GM19238 (cell line): ENCODE measurements around the gene PNMA1.

Source experiments
- DNase-seq: peaks from one replicate; pipeline ENCODE4 v3.0.0; 2011; ENCODE audit warnings: low spot score; ENCODE audit not compliant: insufficient read length

The PNMA1 gene

DNA sequence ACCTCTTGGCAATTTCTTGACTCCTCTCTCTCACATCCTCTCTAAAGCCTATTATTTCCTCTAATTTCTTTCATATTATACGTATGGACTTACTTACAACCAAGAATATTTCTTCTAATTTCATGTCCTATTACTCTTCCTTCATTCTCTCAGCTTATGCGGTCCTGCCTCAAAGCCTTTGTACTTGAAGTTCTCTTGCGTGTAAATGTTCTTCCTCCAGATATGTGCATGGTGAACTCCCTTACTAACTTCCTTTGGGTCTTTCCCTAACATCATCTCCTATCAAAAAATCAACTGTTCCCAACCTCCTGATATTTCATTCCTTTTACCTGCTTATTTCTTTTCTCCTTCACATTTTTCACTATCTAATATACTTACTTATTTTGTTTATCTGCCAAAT is 46.3 kb downstream of the PNMA1 start:
- no peak for DNase-seq

GRCh38 chr14:73666583-73666982 is 47.6 kb downstream of the PNMA1 start:
- DNase-seq, result no peak

DNA sequence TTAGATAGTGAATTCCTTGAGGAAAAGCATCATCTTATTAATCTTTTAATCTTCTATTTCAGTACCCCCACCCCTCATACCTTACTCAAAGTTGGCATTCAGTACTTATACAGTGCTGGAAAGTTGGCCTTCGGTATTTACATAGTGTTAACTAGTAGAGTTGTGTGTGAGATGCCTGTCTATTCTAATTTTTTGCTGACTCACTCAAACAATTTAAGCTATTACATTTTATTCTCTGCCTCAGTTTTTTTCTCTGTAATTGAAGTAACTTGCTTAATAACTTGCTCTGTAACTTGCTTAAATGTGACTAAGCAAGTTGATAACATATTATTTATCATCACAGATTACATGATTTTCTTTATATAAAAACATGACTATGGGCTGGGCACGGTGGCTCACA is 49.1 kb downstream of the PNMA1 start:
- DNase-seq, result no peak

DNA sequence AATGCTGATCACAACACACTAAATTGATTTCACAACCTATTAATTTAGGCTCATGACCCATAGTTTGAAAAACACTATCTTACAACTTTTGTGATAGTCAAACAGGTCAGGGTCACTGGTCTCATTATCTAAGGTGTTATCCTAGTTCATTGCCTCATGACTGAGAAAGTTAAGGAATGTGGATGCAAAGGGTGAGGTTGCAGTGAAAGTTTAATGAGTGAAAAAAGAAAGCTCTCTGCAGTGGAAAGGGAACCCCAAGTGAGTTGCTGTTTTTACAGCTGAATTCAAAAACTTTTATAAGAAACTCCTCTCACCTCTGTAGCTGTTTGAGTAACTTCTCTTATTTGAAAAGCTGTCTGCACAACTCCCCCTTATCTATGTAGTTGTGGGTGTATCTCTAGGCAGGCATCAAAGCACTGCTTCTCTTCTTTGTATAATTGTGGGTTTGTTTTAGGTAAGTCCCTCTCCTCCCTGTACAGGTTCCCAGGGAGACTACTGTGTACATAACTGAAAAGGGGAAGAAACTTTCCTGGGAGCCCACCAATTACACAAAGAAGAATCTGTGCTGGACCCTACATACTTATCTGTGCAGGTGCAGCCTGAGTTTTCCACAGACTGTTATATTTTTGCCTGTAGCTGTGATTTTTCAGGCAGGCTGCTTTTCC is 50.5 kb downstream of the PNMA1 start:
- no peak for DNase-seq

DNA sequence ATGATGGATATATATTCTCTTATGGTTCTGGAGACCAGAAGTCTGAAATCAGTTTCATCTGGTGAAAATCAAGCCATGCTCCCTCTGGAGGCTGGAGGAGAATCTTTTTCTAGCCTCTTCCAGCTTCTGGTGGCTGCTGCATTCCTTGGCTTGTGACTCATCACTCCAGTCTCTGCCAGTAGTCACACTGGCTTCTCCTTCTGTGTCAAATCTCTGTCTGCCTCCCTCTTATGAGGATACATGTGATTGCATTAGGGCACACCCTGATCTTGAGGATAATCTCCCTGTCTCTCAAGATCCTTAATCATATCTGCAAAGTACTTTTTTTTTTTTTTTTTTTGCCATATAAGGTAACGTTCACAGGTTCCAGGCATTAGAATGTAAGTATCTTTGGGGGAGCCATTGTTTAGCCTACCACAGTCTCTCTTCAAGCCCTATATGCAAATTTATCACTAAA is 51.7 kb downstream of the PNMA1 start:
- DNase-seq, result no peak

DNA sequence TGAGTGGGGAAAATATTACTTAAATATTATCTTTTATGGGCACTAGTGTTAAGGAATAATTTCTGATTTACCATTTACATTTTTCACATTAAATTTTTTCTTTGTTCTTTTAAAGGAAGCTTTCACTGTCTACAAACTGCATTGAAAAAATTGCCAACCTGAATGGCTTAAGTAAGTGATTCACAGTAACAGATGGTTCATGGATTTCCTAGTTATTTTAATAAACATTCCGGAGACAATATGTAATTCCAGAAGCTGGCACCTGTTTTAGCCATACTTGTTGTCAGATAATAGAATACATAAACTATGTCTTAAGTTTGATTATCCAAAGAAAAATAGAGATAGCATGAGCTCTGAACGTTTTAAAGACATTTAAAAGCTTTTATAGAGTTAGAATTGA is 52.3 kb downstream of the PNMA1 start:
- DNase-seq, result no peak
